SK-N-SH (cell line): Measurements from ENCODE around the gene ZDHHC14.

Experiments used
- CTCF ChIP-seq: fragments of 200-600 bp; sonication (generic); IDR thresholded peaks from 2 replicates; pipeline ENCODE4 v1.6.1; 2017; ENCODE audit warnings: antibody characterized with exemption, mild to moderate bottlenecking, moderate library complexity
- EP300 ChIP-seq, 2 experiments: IDR thresholded peaks; 2 replicates each; pipeline versions ENCODE4 v1.4.0 to v1.6.1; 2012; ENCODE audit warnings: borderline replicate concordance in 1 of 2, low read depth in 1 of 2, low read length in 1 of 2
- FOXJ3 ChIP-seq: sonication (generic); formaldehyde crosslinking; IDR thresholded peaks from 2 replicates; pipeline ENCODE4 v1.5.1; 2020; ENCODE audit warnings: mild to moderate bottlenecking, missing genetic modification reagents
- JUND ChIP-seq: IDR thresholded peaks from 2 replicates; pipeline ENCODE4 v1.4.0; 2012
- MAX ChIP-seq: IDR thresholded peaks from 2 replicates; pipeline ENCODE4 v1.4.0; 2012; ENCODE audit warnings: low read depth
- POLR2AphosphoS5 ChIP-seq: IDR thresholded peaks from 2 replicates; pipeline ENCODE4 v1.6.1; 2012; ENCODE audit warnings: low read depth, low read length
- RAD21 ChIP-seq: IDR thresholded peaks from 2 replicates; pipeline ENCODE4 v1.6.1; 2012; ENCODE audit warnings: mild to moderate bottlenecking, low read length
- REST ChIP-seq: IDR thresholded peaks from 2 replicates; pipeline ENCODE4 v1.6.1; 2012; ENCODE audit warnings: mild to moderate bottlenecking, low read depth, low read length, moderate library complexity
- SMC3 ChIP-seq: IDR thresholded peaks from 2 replicates; pipeline ENCODE4 v1.6.1; 2012; ENCODE audit warnings: low read depth, low read length, improper control_type of control experiment
- USF1 ChIP-seq: IDR thresholded peaks from 2 replicates; pipeline ENCODE4 v1.4.0; 2012; ENCODE audit warnings: low read depth, borderline replicate concordance

GRCh38 chr6:157609117-157609516, 228.1 kb downstream of the ZDHHC14 start:
- TF ChIP-seq CTCF (no peak), USF1 (no peak), SMC3 (no peak), POLR2AphosphoS5 (no peak), EP300 (IDR thresholded peaks at IDR 0.05; ENCODE audit: borderline replicate concordance in 1 of 2, low read depth in 1 of 2, low read length in 1 of 2) (no peak), MAX (no peak), REST (no peak), FOXJ3 (no peak), JUND (no peak), RAD21 (no peak)
